Astrocyte of the hippocampus (primary cell): Measurements from ENCODE around the gene RRBP1.
A peak's percentile ranks its signal among the peaks of the same experiment; 100 is the strongest.

Source experiments
- DNase-seq: peaks from one replicate; pipeline ENCODE4 v3.0.0; 2011; ENCODE audit warnings: low read depth, low spot score

RRBP1 gene

DNA sequence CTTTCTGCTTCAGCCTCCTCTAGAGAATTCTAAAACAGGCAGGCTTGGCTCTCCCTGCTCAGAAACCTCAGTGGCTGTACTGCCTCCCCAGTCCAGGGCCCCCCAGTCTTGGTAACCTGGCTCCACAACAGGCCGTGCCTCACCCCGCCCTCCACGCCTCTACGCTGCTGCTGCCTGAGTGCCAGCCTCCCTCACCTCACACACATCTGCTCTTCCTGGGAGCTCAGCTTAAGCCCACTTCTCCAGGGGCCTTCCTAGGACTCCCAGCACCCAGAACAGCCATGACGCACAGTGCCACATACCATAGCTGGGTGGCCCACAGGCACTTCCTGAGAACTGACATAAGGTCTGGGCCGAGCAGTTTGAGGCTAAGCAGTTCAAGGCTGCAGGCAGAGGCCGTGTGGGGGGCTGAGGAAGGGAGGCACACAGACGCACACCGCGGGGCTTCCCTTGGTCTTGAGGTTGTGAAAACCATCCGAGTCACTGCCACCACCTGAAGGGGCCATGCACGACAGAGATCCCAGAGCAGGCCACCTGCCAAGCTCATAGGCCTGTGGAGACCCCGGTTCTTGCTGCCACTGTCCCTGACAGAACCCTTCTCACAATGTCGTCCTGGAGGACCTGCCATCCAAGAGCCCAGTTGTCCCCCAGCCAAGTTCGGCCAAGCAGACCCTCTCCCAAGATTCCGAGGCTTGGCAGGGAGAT is 69.6 kb downstream of the RRBP1 start:
- DNase-seq: peak; percentile 54

DNA sequence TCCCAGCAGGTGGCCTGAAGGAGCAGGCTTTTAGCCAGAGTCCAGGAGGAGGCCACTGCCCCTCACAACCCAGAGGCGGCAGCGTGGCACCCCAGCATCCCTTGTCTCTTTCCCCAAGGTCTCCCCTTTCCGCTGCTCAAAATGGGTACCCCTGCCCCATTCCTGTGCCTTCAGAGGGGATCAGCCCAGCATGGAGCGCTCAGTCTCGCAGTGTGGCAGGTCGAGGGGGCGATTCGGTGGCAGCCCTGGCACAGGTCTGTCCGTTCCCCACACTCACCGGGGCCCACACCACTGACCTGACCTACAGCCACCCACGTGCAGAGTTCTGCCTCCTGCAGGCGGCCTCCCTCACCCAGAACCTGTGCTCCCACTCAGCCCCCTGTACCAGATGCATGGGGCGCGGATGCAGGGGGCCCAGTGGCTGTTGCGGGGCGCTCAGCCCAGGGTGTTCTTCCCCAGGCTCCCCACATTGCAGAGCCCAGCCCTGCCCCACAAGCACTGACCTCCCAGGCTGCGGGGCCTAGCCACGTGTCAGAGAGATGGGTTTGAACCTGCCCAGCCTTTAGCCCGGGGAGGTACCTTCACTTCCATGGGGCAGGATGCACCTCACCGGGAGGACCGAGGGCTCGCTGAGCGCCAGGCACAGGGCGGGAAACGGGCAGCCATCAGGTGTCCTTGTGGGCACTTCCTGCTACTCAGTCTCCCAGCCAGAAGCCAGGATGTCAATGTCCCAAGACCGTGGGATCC is 70.3 kb downstream of the RRBP1 start:
- DNase-seq: no peak

DNA sequence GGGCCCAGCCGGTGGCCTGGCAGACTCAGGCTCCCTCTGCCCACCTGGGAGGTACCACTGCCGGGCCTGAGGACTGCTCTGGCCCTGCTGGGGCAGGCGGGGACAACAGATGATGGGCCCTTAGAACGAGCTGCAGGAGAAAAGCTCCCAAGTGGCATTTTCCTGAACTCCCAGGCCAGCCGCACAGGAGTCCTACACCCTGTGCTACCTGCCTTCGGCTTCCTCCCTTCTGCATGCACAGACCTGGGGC is 70.8 kb downstream of the RRBP1 start:
- peak; percentile 62 for DNase-seq

DNA sequence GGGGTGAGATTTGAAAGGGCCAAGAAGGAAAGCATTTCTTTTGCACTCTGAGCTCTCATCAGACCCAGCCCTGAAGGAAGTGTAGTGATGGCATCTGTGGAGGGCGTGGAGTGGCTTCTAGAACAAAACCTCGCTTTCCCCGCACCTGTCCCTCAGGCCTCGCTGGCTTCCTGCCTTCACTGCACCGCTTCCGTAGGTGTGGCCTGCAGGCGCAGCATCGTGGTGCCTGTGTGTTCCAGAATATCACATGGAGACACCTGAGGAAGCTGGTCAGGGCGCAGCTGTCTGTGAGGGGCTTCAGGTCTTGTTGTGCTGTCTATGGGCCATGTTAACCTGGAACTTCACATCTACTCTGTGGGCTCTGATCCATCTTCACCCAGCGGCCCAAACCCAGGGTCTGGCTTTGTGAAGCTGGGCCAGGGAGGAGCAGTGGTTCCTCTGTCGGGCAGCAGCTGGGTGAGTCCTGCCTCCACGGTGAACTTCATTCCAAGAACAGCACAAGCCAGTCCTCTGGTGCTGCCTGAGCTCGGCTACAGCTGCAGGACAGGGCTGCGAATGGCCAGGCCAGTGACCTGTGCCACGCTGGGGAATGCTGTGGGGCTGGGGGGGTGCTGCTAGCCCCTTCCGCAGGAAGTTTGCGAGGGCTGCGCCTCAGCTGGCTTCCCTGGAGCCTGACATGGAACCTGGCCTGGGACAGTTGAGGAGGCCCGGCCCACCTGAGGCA is 71.3 kb downstream of the RRBP1 start:
- DNase-seq: peak; percentile 28

DNA sequence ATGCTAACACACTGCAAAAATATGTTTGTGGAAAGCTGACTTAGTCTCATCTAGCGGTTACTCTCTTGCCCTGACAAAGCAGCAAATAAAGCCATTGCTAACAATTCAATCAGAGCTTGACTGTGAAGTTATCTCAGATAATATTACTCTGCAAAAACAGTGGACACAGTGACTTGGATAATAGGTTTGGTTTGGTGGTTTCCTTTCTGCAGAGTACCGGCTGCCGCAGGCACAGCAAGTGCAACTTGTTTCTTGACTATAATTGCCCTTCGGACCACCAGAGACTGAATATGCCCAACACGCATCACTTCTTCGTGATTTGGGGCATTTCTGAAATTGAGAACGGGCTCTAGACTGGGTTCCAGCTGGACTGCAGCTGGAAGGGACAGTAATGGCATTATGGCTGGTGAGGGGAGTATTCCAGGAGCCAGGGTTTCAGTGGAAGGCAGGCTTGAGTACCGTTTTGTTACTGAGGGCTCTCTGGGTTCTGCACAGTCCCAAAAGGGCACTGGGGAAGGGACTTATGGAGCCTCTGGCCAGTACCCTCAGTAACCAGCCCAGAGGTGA is 72.1 kb downstream of the RRBP1 start:
- DNase-seq: no peak

DNA sequence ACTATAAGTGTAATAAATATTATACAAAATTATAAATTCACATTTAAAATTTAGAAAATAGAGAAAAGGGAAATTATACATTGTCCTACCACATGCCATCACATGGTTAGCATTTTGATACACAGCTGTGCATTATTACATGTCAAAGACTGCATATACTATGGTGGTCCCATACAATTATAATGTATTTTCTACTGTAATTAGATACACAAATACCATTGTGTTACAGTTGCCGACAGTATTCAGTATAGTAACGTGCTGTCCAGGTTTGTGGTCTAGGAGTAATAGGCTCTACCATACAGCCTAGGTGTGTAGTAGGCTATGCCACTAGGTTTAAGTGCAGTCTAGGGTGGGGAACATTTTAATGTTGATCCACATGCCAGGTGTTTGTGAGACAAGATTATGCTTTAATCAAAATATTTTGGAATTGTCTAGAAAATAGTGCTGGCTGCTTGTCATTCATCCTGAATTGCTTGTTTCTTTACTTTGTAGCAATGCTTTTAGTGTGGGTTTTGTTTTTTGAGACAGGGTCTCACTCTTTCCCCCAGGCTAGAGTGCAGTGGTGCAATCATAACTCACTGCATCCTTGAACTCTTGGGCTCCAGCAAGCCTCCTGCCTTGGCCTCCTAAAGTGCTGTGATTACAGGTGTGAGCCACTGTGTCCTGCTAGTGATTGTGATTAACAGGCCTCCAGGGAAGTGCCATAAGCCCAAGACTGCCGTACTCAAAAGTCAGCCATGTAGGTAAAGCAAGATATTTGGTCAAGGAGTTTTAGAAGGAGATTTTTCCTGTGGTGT is 73.1 kb downstream of the RRBP1 start:
- no peak for DNase-seq

DNA sequence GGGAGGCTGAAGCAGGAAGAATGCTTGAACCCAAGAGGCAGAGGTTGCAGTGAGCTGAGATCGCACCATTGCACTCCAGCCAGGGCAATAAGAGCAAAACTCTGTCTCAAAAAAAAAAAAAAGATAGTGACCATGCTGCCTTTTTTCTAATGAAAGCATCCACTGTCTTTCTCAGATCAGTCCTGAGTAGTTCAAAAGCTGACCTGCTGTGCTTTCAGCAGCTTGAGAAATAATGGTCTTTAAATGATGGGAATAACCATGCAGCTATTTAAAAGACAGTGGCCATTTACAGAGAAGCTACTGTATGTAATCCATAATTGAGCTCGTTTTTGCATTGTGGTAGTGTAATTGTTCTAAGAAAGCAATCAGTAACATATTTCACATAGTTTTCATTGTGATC is 76.0 kb downstream of the RRBP1 start:
- DNase-seq: no peak

DNA sequence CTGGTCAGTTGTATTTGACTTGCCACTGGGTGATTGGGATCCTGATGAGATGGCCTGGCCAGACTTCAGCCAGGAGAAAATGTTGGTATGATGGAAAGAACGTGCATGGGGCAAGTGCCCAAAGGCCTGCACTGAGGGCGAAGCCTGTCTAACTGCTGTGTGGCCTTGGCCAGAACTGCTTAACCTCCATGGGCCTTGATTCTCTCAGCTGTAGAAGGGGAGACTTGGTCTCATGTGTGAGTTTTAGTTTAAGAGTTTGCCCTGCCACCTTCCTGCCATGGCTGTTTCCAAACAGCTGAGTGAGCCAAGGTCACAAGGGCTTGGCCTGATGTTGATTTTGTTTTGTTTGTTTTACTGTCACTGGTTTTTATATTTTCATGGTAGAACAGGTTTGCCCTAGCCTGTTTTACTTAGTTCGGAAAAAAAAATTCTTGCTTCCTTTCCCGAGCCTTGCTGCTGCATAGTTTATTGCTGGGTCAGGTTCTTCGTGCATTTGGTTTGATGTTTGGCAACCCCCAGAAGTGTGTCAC is 76.8 kb downstream of the RRBP1 start:
- DNase-seq: no peak

DNA sequence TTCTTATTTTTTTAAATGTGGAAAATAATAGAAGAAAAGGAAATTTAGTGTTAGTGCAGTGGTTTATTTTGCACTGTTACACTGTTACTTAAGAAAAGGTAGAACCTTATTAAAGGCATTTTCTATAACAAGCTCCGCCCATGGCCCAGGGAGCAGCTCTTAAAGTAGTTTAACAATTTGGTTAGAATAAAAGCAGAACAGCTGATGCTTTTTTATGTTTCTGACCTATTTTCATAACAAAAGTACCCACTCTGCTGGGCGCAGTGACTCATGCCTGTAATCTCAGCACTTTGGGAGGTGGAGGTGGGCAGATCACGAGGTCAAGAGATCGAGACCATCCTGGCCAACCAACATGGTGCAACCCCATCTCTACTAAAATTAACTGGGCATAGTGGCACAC is 79.5 kb downstream of the RRBP1 start:
- DNase-seq: no peak

DNA sequence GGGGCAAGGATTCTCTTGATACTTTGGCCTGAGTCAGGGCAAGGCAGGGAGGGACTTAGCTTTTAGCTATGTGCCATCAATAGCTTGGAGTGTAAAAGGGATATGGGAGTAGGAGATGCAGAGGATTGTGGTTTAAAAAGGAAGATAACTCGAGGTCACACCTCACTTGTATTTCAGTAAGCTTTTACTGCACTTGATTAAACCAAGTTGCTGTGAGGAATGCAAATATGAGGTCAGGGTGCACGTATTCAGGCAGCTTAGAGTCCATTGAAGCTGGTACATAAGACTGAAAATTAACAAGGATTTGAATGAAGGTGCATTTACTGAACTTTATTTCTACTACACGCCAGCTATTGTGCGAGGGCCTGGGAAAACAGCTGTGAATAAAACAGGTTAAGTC is 80.1 kb downstream of the RRBP1 start:
- DNase-seq: no peak

DNA sequence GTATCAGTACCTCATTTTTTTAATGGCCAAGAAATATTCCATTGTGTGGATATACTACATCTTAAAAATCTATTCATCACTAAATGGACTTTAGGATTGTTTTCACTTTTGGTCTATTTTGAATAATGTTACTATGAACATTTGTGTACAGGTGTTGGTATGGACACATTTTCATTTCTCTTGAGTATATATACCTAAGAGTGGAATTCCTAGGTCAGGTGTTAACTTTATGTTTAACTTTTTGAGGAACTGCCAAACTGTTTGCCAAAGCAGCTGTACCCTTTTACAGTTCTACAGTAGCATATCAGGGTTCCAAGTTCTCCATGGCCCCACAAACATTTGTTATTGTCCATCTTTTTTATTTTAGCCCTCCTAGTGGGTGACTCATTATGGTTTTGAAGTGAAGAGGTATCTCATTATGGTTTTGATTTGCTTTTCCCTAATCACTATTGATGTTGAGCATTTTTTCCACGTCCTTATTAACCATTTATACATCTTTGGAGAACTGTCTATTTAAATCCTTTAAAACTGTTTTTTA is 84.0 kb downstream of the RRBP1 start:
- DNase-seq: no peak

DNA sequence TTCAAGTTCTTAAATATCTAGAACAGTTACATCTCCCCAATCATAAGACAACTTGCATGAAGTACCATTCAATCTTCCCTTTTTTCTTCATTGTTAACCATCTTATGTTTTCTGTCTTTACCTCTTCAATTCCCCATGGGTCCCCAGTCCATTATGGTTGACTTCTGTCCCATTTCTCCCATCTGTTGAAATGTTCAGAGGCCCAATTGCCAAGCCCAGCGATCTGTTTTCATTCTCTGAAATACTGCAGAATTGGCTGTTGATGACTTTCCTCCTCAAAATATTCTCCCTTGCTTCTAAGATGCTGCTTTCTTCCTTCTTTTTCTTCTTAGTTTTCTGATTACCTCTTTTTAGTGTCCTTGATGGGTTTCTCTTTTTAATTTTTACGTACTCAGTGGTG is 86.2 kb downstream of the RRBP1 start:
- DNase-seq: no peak

DNA sequence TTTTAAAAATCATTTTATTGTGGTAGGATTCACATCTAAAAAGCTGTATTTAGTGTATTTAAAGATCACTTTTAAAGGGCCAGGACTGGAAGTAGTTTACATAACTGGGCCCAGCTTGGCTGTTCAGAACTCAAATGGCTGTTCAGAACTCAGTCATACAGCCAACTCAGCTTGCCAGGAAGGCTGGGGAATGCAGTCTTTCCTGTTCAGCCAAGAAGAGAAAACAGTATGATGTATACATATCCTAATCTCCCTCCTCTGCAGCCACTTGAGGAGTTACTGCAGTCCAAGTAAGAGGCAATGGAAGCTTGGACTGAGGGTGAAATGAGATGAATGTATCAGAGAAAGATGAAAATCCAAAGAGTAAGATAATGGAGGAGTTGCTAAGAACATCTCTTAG is 87.6 kb downstream of the RRBP1 start:
- DNase-seq: peak; percentile 38

DNA sequence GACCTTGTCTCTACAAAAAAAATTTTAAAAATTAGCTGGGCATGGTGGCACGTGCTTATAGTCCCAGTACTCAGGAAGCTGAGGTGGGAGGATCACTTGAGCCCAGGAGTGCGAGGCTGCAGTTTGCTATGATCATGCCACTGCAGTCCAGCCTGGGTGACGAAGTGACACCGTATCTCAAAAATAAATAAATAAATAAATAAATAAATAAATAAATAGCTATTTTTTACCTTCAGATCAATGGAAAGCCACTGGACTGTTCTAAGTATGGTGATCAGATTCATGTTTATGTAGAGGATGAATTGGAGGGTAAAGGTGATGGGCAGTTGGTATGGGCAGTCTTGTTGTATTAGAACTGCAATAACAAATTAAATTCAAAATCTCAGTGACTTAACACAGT is 88.1 kb downstream of the RRBP1 start:
- DNase-seq: no peak

DNA sequence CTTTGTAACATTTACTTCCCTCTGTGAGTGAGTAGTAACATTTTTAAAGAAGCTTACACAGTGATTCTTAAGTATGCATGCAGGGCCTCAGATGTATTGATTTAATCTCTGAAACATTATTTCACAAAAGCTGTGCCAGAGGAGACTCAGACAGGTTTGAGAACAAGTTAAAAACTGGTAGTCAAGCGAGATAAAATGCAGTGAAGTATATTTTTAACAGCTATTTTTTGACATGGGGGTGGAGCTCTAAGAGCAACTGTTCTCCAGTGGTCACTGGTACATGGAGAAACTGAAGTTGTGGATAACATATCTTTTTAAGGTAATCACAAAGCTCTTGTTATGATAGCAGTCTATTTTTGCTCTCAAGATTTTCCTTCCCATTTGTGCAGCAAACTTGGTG is 91.8 kb downstream of the RRBP1 start:
- DNase-seq: no peak

DNA sequence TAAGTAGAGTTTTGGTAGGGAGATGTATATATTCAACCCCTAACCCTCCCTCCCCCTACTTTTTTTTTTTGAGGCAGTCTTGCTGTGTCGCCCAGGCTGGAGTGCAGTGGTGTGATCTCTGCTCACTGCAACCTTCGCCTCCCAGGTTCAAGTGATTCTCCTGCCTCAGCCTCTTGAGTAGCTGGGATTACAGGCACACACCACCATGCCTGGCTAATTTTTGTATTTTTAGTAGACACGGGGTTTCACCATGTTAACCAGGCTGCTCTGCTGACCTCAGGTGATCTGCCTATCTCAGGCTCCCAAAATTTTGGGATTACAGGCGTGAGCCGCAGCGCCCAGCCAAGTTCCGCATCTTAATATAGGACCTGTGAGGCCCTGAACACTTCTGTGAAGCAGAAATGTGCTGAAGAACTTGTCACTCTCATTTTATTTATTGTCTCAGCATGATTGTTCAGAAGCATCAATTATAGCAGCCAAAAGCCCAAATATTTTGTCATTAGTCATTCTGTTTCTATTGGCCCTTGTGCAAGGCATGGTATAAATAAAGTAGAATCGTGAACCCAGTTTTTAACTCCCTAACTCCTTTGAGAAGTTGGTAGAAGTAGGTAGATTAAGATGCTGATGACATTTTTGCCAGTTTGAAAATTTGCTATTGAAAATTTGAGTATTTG is 92.7 kb downstream of the RRBP1 start:
- DNase-seq: no peak

DNA sequence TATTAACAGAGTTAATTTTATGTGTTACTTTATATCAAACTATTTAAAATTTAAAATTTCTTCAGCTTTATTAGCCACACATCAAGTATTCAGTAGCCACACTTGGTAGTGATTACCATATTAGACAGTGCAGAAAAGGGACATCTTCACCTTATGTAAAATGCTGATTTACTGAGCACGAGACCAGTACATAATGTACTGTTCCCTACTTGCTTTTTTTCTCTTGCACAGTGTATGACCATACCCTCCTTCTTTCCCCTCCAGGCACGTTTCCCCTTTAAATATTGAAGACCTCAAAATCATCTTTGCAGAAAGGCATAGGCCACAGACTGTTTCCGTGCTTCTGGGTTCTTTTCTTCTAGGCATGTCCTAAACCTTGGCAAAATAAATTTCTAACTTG is 94.2 kb downstream of the RRBP1 start:
- DNase-seq: no peak

DNA sequence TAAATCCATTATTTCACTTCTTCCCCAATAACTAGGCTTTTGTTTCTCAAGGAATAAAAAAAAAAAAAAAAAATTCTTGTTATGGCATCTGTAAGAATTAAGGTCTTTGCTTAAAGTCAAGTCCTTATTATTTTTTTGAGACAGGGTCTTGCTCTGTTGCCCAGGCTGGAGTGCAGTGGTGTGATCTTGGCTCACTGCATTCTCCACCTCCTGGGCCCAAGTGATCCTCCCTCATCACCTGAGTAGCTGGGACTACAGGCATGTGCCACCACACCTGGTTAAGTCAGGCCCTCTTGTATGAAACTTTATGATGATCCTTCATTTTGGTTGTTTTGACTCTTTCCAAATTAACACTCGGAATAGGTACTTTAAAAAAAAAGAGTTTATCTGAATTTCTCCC is 94.9 kb downstream of the RRBP1 start:
- DNase-seq: no peak

DNA sequence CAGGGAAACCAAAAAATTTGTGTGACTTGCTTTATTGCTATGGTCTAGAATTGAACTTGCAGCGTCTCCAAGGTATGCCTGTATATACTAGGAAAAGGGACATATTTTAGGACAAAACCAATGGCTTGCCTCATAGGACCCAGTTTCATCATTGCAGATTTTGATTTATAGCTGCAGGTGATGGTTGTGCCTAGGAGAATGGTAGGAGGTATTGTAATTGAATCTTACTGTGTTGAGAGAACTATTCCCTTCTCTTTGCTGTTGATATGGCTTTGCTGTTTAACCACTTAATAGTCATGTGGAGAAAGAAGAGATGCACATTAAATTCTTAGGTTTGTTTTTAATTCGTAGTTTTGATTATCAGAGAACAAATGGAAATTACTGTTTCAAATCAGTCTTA is 95.8 kb downstream of the RRBP1 start:
- no peak for DNase-seq

DNA sequence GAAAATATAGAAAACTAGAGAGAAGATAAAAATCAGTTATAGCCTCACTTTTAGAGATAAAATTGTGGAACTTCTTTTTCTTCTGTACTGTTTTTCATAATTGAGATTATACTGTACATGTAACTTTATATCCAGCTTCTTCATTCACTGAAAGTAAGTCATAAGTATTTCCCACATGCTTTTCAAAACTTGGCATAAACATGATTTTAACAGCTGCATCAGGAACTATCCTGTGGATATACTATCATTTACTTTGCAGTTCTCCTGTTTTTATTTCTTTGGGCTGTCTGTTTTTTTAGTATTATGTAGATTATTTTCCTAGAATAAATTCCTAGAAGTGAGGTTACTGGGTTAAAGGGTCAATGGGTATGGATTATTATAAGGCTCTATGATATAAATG is 97.4 kb downstream of the RRBP1 start:
- DNase-seq: no peak

DNA sequence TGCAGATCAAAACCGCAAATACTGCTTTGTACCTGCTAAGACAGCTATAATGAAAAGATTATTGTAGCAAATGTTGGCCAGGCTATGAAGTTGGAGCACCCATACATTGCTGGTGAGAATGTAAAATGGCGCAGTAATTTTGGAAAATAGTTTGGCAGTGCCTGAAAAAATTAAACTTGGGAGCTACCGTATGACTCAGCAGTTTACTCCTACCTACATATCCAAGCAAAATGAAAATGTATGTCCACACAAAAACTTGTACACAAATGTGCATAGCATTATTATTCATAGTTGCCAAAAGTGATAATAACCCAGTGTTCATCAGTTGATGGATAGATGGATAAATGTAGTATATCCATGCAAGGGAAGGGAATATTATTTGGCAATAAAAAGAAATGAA is 98.9 kb downstream of the RRBP1 start:
- no peak for DNase-seq
